HEK293 (cell line): ENCODE measurements around the gene C1orf56.

ENCODE experiments used
- CTCF ChIA-PET: fragments of 350-600 bp; formaldehyde crosslinking; extraction: SDS; loops from one replicate; lab custom pipeline; 2021; ENCODE audit warnings: antibody characterized with exemption; lab: Yijun Ruan, JAX
- POLR2A ChIA-PET: fragments of 300-600 bp; formaldehyde crosslinking; extraction: SDS; loops from one replicate; lab custom pipeline; 2020; ENCODE audit warnings: antibody characterized with exemption, inconsistent platforms; lab: Yijun Ruan, JAX
- H3K27ac ChIP-seq: fragments of 200-500 bp; sonication (Bioruptor generic); 2 replicates; pipeline ENCODE4 v1.5.1; 2014; ENCODE audit warnings: low read depth, low read length, control low read depth, inconsistent platforms; ENCODE audit errors: extremely low read depth
- H3K36me3 ChIP-seq, 2 experiments: fragments of 200-500 bp in 1 of 2; sonication (Bioruptor generic) in 1 of 2; 1 replicate in 1 of 2; 2 replicates in 1 of 2; pipeline ENCODE4 v1.5.1; 2014 to 2017; ENCODE audit warnings: inconsistent platforms in 2 of 2, low read length in 2 of 2; ENCODE audit not compliant: control insufficient read depth in 2 of 2, insufficient read depth in 1 of 2
- H3K4me1 ChIP-seq: fragments of 200-500 bp; sonication (Bioruptor generic); 2 replicates; pipeline ENCODE4 v1.5.1; 2014; ENCODE audit warnings: mild to moderate bottlenecking, low read length, inconsistent platforms; ENCODE audit not compliant: control insufficient read depth, insufficient read depth
- H3K4me3 ChIP-seq: 2 replicates; pipeline ENCODE4 v1.5.1; 2011; ENCODE audit warnings: low read depth, mild to moderate bottlenecking, control low read depth, low read length, moderate library complexity
- H3K9me3 ChIP-seq: fragments of 200-500 bp; sonication (Bioruptor generic); 2 replicates; pipeline ENCODE4 v1.5.1; 2014; ENCODE audit warnings: low read depth, low read length, inconsistent platforms; ENCODE audit not compliant: control insufficient read depth, insufficient read depth
- FEZF1 ChIP-seq: fragments of 450-650 bp; formaldehyde crosslinking; IDR thresholded peaks from 2 replicates; pipeline ENCODE4 v1.5.1; 2016; ENCODE audit warnings: missing biosample characterization, missing genetic modification characterization
- GFI1B ChIP-seq: fragments of 450-650 bp; formaldehyde crosslinking; IDR thresholded peaks from 2 replicates; pipeline ENCODE4 v1.5.1; 2016; ENCODE audit warnings: missing biosample characterization, missing genetic modification characterization
- GLIS2 ChIP-seq: fragments of 450-650 bp; formaldehyde crosslinking; IDR thresholded peaks from 2 replicates; pipeline ENCODE4 v1.5.1; 2016; ENCODE audit warnings: missing biosample characterization, missing genetic modification characterization
- MYNN ChIP-seq: fragments of 450-650 bp; formaldehyde crosslinking; IDR thresholded peaks from 2 replicates; pipeline ENCODE4 v1.5.1; 2016; ENCODE audit warnings: missing biosample characterization, missing genetic modification characterization, borderline replicate concordance
- PATZ1 ChIP-seq: fragments of 450-650 bp; formaldehyde crosslinking; IDR thresholded peaks from 2 replicates; pipeline ENCODE4 v1.5.1; 2016; ENCODE audit warnings: missing biosample characterization, missing genetic modification characterization
- RBAK ChIP-seq: fragments of 450-650 bp; formaldehyde crosslinking; IDR thresholded peaks from 2 replicates; pipeline ENCODE4 v1.5.1; 2016; ENCODE audit warnings: missing biosample characterization, missing genetic modification characterization
- SCRT2 ChIP-seq: fragments of 450-650 bp; formaldehyde crosslinking; IDR thresholded peaks from 2 replicates; pipeline ENCODE4 v1.5.1; 2016; ENCODE audit warnings: missing biosample characterization, missing genetic modification characterization
- SP3 ChIP-seq: fragments of 450-650 bp; formaldehyde crosslinking; IDR thresholded peaks from 2 replicates; pipeline ENCODE4 v1.5.1; 2016; ENCODE audit warnings: missing biosample characterization, missing genetic modification characterization
- SP7 ChIP-seq: fragments of 450-650 bp; formaldehyde crosslinking; IDR thresholded peaks from 2 replicates; pipeline ENCODE4 v1.5.1; 2016; ENCODE audit warnings: missing biosample characterization, missing genetic modification characterization
- ZBTB21 ChIP-seq: fragments of 450-650 bp; formaldehyde crosslinking; IDR thresholded peaks from 2 replicates; pipeline ENCODE4 v1.5.1; 2017; ENCODE audit warnings: missing biosample characterization, missing genetic modification characterization
- ZBTB44 ChIP-seq: fragments of 450-650 bp; IDR thresholded peaks from 2 replicates; pipeline ENCODE4 v1.5.1; 2018; ENCODE audit warnings: missing biosample characterization, mild to moderate bottlenecking, missing genetic modification characterization
- ZFHX2 ChIP-seq: fragments of 450-650 bp; formaldehyde crosslinking; conservative IDR thresholded peaks from 2 replicates; pipeline ENCODE4 v1.5.1; 2016; ENCODE audit warnings: missing biosample characterization, missing genetic modification characterization
- ZFP3 ChIP-seq: fragments of 450-650 bp; formaldehyde crosslinking; IDR thresholded peaks from 2 replicates; pipeline ENCODE4 v1.5.1; 2016; ENCODE audit warnings: low read depth, missing biosample characterization, missing genetic modification characterization
- ZNF132 ChIP-seq: fragments of 450-650 bp; formaldehyde crosslinking; IDR thresholded peaks from 2 replicates; pipeline ENCODE4 v1.5.1; 2017; ENCODE audit warnings: missing biosample characterization, missing genetic modification characterization, borderline replicate concordance
- ZNF19 ChIP-seq: fragments of 450-650 bp; formaldehyde crosslinking; IDR thresholded peaks from 2 replicates; pipeline ENCODE4; 2016; ENCODE audit warnings: missing biosample characterization, missing genetic modification characterization, low read depth
- ZNF214 ChIP-seq: fragments of 450-650 bp; formaldehyde crosslinking; IDR thresholded peaks from 2 replicates; pipeline ENCODE4 v1.5.1; 2017; ENCODE audit warnings: missing biosample characterization, mild to moderate bottlenecking, missing genetic modification characterization, borderline replicate concordance
- ZNF23 ChIP-seq: fragments of 450-650 bp; formaldehyde crosslinking; IDR thresholded peaks from 2 replicates; pipeline ENCODE4 v1.5.1; 2016; ENCODE audit warnings: missing biosample characterization, missing genetic modification characterization, borderline replicate concordance
- ZNF510 ChIP-seq: fragments of 450-650 bp; formaldehyde crosslinking; IDR thresholded peaks from 2 replicates; pipeline ENCODE4 v1.5.1; 2018; ENCODE audit warnings: mild to moderate bottlenecking, missing genetic modification characterization, missing biosample characterization; ENCODE audit not compliant: insufficient replicate concordance
- ZNF549 ChIP-seq: fragments of 450-650 bp; IDR thresholded peaks from 2 replicates; pipeline ENCODE4 v1.5.1; 2018; ENCODE audit warnings: missing biosample characterization, missing genetic modification characterization, mild to moderate bottlenecking, inconsistent platforms, moderate library complexity
- ZNF561 ChIP-seq: fragments of 450-650 bp; IDR thresholded peaks from 2 replicates; pipeline ENCODE4 v1.5.1; 2018; ENCODE audit warnings: missing biosample characterization, missing genetic modification characterization, borderline replicate concordance
- ZNF670 ChIP-seq: fragments of 450-650 bp; formaldehyde crosslinking; IDR thresholded peaks from 2 replicates; pipeline ENCODE4 v1.5.1; 2016; ENCODE audit warnings: missing biosample characterization, missing genetic modification characterization, low read depth
- ZSCAN16 ChIP-seq: fragments of 450-650 bp; formaldehyde crosslinking; IDR thresholded peaks from 2 replicates; pipeline ENCODE4 v1.5.1; 2016; ENCODE audit warnings: missing biosample characterization, missing genetic modification characterization

The C1orf56 gene

GRCh38 chr1:151047591-151047924 lies at the start of gene C1orf56 (continued):
- no peak for TF ChIP-seq FEZF1 (tag by site-specific recombination)
- no peak for TF ChIP-seq ZSCAN16 (tag by site-specific recombination)
- TF ChIP-seq GLIS2, result peak; percentile 88
- no peak for TF ChIP-seq SCRT2 (tag by site-specific recombination)
- TF ChIP-seq SP3 (tag by site-specific recombination), result no peak; the same call in 1 of the 2 replicates
- peak; percentile 89; the same call in 1 of the 2 replicates for TF ChIP-seq PATZ1 (tag by site-specific recombination)
- TF ChIP-seq ZNF19 (tag by site-specific recombination), result no peak
- no peak for TF ChIP-seq ZNF510 (tag by site-specific recombination)
- TF ChIP-seq ZNF214, result no peak

GRCh38 chr1:150997949-150998348 lies 49.6 kb upstream of the C1orf56 start:
- peaks cover 0 to 64% of the 10 kb centered on the region in 2 experiments; a peak in 1 of 3 replicates for H3K36me3 ChIP-seq
- TF ChIP-seq ZNF23 (tag by site-specific recombination), result no peak
- no peak for TF ChIP-seq GFI1B
- TF ChIP-seq, all 188 proteins: peak for 0
- POLR2A ChIA-PET, result interaction anchor here (0.5 kb wide), 1 partner anchor 166 kb away, joined by 3 read pairs; no protein-coding TSS in a partner anchor
- Histone ChIP-seq H3K4me1 (no peaks in the 10 kb centered on the region), H3K9me3 (no peaks in the 10 kb centered on the region), H3K4me3 (no peak overlapping the region), H3K27ac (no peak overlapping the region)
- CTCF ChIA-PET, result interaction anchor here (0.7 to 5.3 kb wide), 5 partner anchors 8 to 418 kb away, joined by 3 to 73 read pairs (median 8); partner anchors contain the start of genes MCL1 and MINDY1

- Histone ChIP-seq H3K27ac (no peak overlapping the region), H3K4me3 (no peak overlapping the region), H3K36me3 (peaks cover 0 to 64% of the 10 kb centered on the region in 2 experiments; a peak in 1 of 3 replicates), H3K4me1 (no peaks in the 10 kb centered on the region), H3K9me3 (no peaks in the 10 kb centered on the region)
- POLR2A ChIA-PET, result no interaction called here
- TF ChIP-seq ZBTB44 (tag by site-specific recombination), result no peak
- no peak for TF ChIP-seq ZNF670 (tag by site-specific recombination)
- no peak for TF ChIP-seq ZFP3 (tag by site-specific recombination)
- no peak for TF ChIP-seq ZNF132
- no peak for TF ChIP-seq MYNN (tag by site-specific recombination)
- no peak for TF ChIP-seq ZSCAN16 (tag by site-specific recombination)
- TF ChIP-seq ZNF549, result no peak
- TF ChIP-seq ZBTB21 (tag by site-specific recombination), result no peak
- no peak for TF ChIP-seq SP7 (tag by site-specific recombination)
- TF ChIP-seq ZFHX2 (tag by site-specific recombination), result no peak
- no peak for TF ChIP-seq ZNF561
- TF ChIP-seq RBAK (tag by site-specific recombination), result no peak
- CTCF ChIA-PET, result interaction anchor here (0.5 to 1.0 kb wide), 4 partner anchors 20 to 342 kb away, joined by 3 to 4 read pairs (median 4); no protein-coding TSS in a partner anchor
Measured at GRCh38 chr1:150999051-150999674, 48.4 kb upstream of the C1orf56 start.
